ACHN (cell line): ENCODE results near the gene HSDL1.

Experiments
- DNase-seq: peaks from one replicate; pipeline ENCODE4 v3.0.0-alpha.2; 2015
- in situ Hi-C: cut with HindIII; loops from 2 replicates; pipeline ENCODE4 v1.10.0; 2017; ENCODE audit warnings: low sequenced_read_pairs, low pct_ligation_motif_present, low pct_unique_long_range_greater_than_20kb

The HSDL1 gene

DNA sequence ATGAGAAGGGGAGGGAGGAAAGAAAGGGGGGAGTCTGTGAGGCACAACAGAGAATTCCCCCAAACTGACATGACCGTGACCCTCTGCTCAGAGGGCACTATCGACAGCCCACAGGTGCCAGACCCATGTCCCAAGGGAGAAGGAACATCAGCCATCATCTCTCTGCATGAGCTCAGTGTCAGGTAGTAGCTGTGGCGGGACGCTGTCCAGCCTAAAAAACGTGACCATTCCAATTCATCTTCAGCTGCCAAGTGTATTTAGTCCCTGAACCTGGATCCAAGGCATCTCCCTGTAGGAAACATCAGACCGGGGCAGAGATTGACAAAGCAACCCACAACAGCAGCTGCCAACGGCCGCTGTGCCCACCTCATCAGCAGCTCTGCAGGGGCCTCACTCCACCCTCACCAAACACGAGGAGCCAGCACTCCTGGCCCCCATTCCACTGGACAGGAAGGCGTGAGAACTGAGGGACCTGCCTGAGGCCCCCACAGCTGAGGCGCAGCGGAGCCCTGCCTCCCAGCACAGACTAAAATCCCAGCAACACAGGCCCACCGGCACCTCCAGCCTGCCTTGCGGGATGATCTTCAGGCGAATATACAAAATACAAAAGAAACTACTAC, 33.3 kb upstream of the HSDL1 start:
- no peak for DNase-seq
- in situ Hi-C loops: no loop called here

DNA sequence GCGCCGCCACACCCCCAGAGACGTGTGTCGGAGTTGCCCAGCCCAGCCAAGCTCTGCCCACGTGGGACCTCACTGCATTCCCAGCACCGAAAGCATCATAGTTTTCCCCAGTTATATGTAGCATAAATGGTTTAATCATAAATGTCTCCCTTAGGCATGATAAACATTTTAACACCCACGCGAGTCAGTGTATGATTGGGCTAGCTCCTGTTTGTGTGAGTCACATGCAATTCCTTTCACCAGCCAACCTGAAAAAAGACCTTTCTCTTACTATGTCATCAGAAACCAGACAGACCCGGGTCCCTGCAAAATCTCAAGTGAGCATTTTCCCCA, 32.7 kb upstream of the HSDL1 start:
- peak; percentile 39 for DNase-seq
- in situ Hi-C loops: no loop called here

DNA sequence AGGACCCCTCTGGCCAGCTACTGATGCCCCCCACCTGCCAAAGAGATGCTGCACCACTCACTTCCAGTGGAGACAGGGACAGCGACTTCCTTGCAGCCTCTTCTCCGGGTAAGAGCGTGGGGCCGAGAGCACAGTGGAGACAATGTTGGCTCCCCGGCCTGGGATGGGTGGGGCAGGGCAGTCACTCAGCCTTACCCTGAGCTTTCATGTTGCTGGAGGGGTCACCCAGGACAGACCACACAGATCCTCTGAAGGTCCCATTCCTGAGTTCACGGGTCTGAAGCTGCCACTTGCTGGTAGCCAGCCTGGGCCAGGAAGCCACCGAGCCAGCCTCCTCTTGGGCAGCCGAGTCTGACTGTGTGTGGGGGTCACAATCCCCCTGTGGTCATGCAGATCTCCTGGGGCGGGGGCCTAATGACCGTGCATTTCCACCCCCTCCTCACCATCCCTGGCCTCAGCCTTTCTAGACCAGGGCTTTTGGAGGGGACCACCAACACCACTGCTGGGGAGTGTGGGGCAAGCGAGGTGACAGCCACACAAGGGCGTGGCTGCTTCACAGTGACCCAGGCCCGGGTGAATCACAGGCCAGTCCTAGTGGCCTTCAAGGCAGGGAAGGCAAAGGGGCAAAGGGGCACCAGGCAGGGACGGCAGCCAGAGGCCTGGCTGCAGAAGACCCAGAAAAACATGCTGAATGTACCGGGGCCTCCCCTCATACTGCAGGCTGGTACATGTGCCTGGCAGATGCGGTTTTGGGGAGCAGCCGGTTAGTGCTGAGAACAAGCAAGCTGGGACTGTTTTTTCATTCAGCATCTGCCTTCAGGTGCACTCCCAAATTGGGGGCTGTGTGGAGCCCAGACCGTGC, 31.4 kb upstream of the HSDL1 start:
- in situ Hi-C loops: no loop called here
- no peak for DNase-seq

DNA sequence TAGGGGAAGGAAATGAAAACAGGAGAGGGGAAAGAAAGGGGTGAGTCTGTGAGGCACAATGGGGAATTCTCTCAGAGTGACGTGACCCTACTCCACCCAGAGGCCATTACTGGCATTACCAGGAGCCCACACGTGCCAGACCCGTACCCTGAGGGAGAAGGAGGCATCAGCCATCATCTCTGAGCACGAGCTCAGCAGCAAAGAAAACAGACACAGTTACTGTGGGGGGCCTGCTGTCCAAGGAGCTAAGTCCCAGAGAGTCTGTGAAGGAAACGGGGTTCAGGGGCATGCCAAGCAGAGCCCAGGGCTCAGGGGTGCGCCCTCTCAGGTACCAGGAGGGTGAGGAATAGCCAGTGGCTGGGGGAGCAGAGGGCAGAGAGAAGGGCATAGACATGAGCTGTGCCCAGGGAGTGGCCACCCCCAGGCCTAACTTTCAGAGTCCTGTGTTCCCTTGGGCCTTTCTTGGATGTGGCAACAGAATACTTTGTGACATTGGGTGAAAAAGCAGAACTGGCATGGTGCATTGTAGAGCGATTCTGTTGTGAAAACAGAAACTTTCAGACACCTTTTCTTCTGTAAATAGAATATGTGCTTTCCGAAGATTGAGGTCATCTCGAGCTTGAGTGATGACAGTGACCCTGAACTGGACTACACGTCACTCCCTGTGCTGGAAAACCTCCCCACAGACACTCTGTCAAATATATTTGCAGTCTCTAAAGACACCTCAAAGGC, 30.5 kb upstream of the HSDL1 start:
- in situ Hi-C loops: no loop called here

GRCh38 chr16:84174396-84174795, 29.4 kb upstream of the HSDL1 start:
- no peak for DNase-seq
- in situ Hi-C loops: no loop called here

More for the DNA sequence above, 30.5 kb upstream of the HSDL1 start:
- DNase-seq: peak; percentile 44

GRCh38 chr16:84169765-84170310, 24.9 kb upstream of the HSDL1 start:
- in situ Hi-C loops: no loop called here
- no peak for DNase-seq

- in situ Hi-C loops: no loop called here
- DNase-seq: no peak
These were observed 22.1 kb upstream of the HSDL1 start for GRCh38 chr16:84166796-84167695.

GRCh38 chr16:84165746-84166145, 20.8 kb upstream of the HSDL1 start:
- no peak for DNase-seq
- in situ Hi-C loops: no loop called here

GRCh38 chr16:84161801-84162200, 16.8 kb upstream of the HSDL1 start:
- in situ Hi-C loops: no loop called here
- no peak for DNase-seq

DNA sequence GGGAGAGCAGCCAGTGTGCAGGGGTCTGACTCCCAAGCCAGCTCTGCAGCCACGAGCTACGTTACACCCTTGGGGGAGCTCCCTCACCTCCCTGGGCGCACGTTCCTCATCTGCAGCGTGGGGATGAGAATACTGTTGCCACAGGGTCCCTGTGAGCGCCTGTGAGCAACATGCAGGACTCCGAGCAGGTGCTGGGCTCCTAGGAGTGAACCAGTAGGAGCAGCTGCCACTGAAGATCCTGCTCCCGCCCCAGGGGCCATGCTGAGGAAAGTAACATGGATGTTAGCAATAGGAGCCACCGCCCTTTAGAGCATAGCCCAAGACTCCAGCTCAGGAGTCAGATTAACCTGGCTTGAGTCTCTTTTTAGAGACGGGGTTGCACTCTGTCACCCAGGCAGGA, 16.1 kb upstream of the HSDL1 start:
- in situ Hi-C loops: no loop called here
- no peak for DNase-seq

GRCh38 chr16:84159800-84160199, 14.8 kb upstream of the HSDL1 start:
- no peak for DNase-seq
- in situ Hi-C loops: no loop called here

GRCh38 chr16:84159007-84159406, 14.0 kb upstream of the HSDL1 start:
- no peak for DNase-seq
- in situ Hi-C loops: no loop called here

GRCh38 chr16:84156342-84156784, 11.4 kb upstream of the HSDL1 start:
- DNase-seq: peak; percentile 45
- in situ Hi-C loops: no loop called here

DNA sequence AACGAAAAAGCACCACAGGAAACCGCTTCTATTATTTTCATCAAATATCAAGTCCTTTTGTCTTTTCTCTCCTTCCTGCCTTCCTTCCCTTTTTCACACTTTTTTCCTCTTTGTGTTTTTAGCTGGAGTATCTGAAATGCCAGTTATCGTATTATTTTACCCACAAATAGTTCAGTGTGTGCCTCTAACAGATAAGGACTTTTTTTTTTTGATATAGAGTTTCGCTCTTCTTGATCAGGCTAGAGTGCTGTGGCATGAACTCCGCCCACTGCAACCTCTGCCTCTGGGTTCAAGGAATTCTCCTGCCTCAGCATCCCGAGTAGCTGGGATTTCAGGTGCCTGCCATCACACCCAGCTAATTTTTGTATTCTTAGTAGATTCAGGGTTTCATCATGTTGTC, 10.8 kb upstream of the HSDL1 start:
- in situ Hi-C loops: no loop called here
- DNase-seq: no peak

DNA sequence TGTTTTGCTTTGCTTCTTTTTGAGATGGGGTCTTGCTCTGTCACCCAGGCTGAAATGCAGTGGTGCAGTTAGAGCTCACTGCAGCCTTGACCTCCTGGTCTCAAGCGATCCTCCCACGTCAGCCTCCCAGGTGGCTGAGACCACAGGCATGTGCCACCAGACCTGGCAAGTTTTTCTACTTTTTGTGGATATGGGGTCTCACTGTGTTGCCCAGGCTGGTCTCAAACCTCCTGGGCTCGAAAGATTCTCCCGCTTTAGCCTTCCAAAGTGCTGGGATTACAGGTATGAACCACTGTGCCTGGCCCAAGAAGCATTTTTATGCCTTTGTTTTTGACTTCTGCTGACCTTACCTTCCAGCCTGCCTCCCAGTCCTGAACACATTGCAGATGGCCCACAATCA, 10.2 kb upstream of the HSDL1 start:
- no peak for DNase-seq
- in situ Hi-C loops: no loop called here

DNA sequence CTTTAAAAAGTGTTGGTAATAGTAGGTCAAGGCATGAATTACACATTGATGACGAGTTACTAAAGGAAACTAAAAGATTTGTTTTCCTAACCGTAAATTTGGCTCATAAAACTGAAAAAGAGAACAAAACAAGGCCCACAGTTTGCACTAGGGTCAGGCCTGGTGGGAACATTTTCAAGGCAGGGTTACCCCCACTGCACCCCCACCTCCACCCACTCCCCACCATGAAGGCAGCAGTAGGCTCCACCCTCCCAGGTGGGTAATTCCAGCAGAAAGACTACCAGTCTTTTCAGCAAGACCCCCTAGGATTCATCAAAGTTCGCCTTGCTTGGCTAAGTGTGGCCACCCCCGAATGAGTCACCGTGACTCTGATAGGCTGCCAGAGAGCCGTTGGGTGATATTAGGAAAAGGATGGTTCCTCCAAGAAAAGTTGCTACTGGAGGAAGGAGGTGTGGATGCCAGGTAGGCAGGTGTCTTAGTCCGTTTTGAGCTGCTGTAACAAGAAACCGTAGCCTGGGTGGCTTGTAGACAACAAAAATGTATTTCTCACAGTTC, 8.8 kb upstream of the HSDL1 start:
- in situ Hi-C loops: no loop called here
- no peak for DNase-seq

- DNase-seq: no peak
- in situ Hi-C loops: no loop called here
These were observed 5.9 kb upstream of the HSDL1 start for GRCh38 chr16:84150926-84151325.

- in situ Hi-C loops: no loop called here
- DNase-seq: peak; percentile 38
These were observed 643 bp downstream of the HSDL1 start for GRCh38 chr16:84144209-84144858.
